Mesendoderm (in vitro differentiated cells): Measurements from ENCODE around the gene MLLT3.

Experiments
- DNase-seq: peaks from one replicate; pipeline ENCODE4 v3.0.0; 2013
- H2AK5ac ChIP-seq: 2 replicates; pipeline ENCODE4 v1.6.1; 2013; ENCODE audit warnings: low read length, inconsistent platforms
- H2BK120ac ChIP-seq: 2 replicates; pipeline ENCODE4 v1.6.1; 2013; ENCODE audit warnings: low read depth, mild to moderate bottlenecking, low read length, moderate library complexity, mixed read lengths
- H2BK15ac ChIP-seq: replicated peaks from 2 replicates; pipeline ENCODE4 v1.6.1; 2013; ENCODE audit warnings: low read depth, mild to moderate bottlenecking, moderate library complexity
- H2BK5ac ChIP-seq: 2 replicates; pipeline ENCODE4 v1.6.1; 2013; ENCODE audit warnings: low read length, inconsistent platforms
- H3K18ac ChIP-seq: 2 replicates; pipeline ENCODE4 v1.6.1; 2013; ENCODE audit warnings: mild to moderate bottlenecking, low read length, mixed read lengths
- H3K23ac ChIP-seq: one replicate; pipeline ENCODE4 v1.6.1; 2013; ENCODE audit warnings: low read length
- H3K27ac ChIP-seq: 2 replicates; pipeline ENCODE4 v1.5.1; 2013; ENCODE audit warnings: low read depth, mild to moderate bottlenecking, inconsistent platforms, low read length, moderate library complexity
- H3K27me3 ChIP-seq: 2 replicates; pipeline ENCODE4 v1.6.1; 2013; ENCODE audit warnings: low read length, control low read depth, mild to moderate bottlenecking, inconsistent platforms; ENCODE audit not compliant: insufficient read depth, poor library complexity
- H3K36me3 ChIP-seq: 2 replicates; pipeline ENCODE4 v1.6.1; 2013; ENCODE audit warnings: low read length, inconsistent platforms; ENCODE audit not compliant: control insufficient read depth, insufficient read depth
- H3K4ac ChIP-seq: one replicate; pipeline ENCODE4 v1.6.1; 2013; ENCODE audit warnings: low read depth, mild to moderate bottlenecking, low read length, moderate library complexity
- H3K4me1 ChIP-seq: 2 replicates; pipeline ENCODE4 v1.6.1; 2013; ENCODE audit warnings: low read depth, low read length, inconsistent platforms; ENCODE audit not compliant: control insufficient read depth
- H3K4me2 ChIP-seq: 2 replicates; pipeline ENCODE4 v1.6.1; 2013; ENCODE audit warnings: low read length
- H3K4me3 ChIP-seq: 2 replicates; pipeline ENCODE4 v1.5.1; 2013; ENCODE audit warnings: mild to moderate bottlenecking, low read length
- H3K56ac ChIP-seq: one replicate; pipeline ENCODE4 v1.6.1; 2013; ENCODE audit warnings: low read length
- H3K79me1 ChIP-seq: 2 replicates; pipeline ENCODE4 v1.6.1; 2013; ENCODE audit warnings: low read length, inconsistent platforms
- H3K79me2 ChIP-seq: 2 replicates; pipeline ENCODE4 v1.6.1; 2013; ENCODE audit warnings: mild to moderate bottlenecking, low read length; ENCODE audit not compliant: control insufficient read depth, insufficient read depth
- H3K9ac ChIP-seq: 2 replicates; pipeline ENCODE4 v1.6.1; 2013; ENCODE audit warnings: low read length, inconsistent platforms
- H4K5ac ChIP-seq: one replicate; pipeline ENCODE4 v1.6.1; 2013; ENCODE audit warnings: low read length
- H4K8ac ChIP-seq: one replicate; pipeline ENCODE4 v1.6.1; 2013; ENCODE audit warnings: low read depth, mild to moderate bottlenecking, control low read depth, low read length, moderate library complexity
- WGBS: extraction: QIAGEN DNeasy Blood & Tissue Kit; methylation state at CpG from one replicate; pipeline ENCODE4 v1.1.7; 2013; ENCODE audit warnings: low lambda C conversion rate, missing lambda C conversion rate; ENCODE audit not compliant: insufficient coverage; ENCODE audit errors: extremely low coverage; 5-methylcytosine and 5-hydroxymethylcytosine counted together

The MLLT3 gene

GRCh38 chr9:20376731-20377375, 245.4 kb downstream of the MLLT3 start:
- H3K4me1 ChIP-seq: no peaks in the 10 kb centered on the region
- no peak overlapping the region for H4K5ac ChIP-seq
- no peak overlapping the region for H2BK5ac ChIP-seq
- no peak overlapping the region for H3K18ac ChIP-seq
- H3K4ac ChIP-seq: no peak overlapping the region
- WGBS: no CpG with 5 or more reads among the region's 4 CpGs
- H3K79me1 ChIP-seq: no peaks in the 10 kb centered on the region
- H3K27ac ChIP-seq: no peak overlapping the region
- no peak overlapping the region for H2BK120ac ChIP-seq
- H3K4me2 ChIP-seq: no peak overlapping the region
- no peaks in the 10 kb centered on the region for H3K79me2 ChIP-seq
- H2BK15ac ChIP-seq: no peak overlapping the region
- H3K4me3 ChIP-seq: no peak overlapping the region
- no peak overlapping the region for H3K23ac ChIP-seq
- H3K9ac ChIP-seq: no peak overlapping the region
- DNase-seq: no peak
- no peak overlapping the region for H2AK5ac ChIP-seq
- H4K8ac ChIP-seq: no peak overlapping the region
- no peaks in the 10 kb centered on the region for H3K27me3 ChIP-seq
- no peaks in the 10 kb centered on the region for H3K36me3 ChIP-seq
- no peak overlapping the region for H3K56ac ChIP-seq

DNA sequence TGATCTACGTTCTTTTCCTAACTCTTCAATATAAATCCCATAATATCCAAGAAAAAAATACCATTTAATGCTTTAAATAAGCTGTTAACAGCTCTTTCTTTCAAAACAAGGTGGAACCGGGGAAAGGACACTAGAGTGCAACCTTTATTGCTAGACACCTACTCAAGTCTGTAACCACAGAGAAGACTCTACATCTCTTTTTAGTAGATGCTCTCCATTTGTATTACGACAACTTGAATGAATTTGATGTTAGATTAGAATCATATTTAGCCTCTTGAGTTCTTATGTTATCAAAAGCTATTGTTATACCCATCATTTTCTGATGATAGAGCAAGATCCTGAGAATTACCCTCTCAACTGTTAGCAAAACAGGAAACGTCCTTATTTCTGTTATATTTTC, 246.3 kb downstream of the MLLT3 start:
- DNase-seq: no peak
- no peak overlapping the region for H2AK5ac ChIP-seq
- H3K23ac ChIP-seq: no peak overlapping the region
- no peaks in the 10 kb centered on the region for H3K79me1 ChIP-seq
- no peaks in the 10 kb centered on the region for H3K27me3 ChIP-seq
- no peak overlapping the region for H4K8ac ChIP-seq
- H3K4me1 ChIP-seq: no peaks in the 10 kb centered on the region
- no peak overlapping the region for H2BK5ac ChIP-seq
- WGBS: 100% methylated on average over 1 of the region's 4 CpGs
- no peak overlapping the region for H3K4ac ChIP-seq
- H3K79me2 ChIP-seq: no peaks in the 10 kb centered on the region
- no peak overlapping the region for H2BK120ac ChIP-seq
- H3K27ac ChIP-seq: no peak overlapping the region
- H3K4me2 ChIP-seq: no peak overlapping the region
- no peak overlapping the region for H2BK15ac ChIP-seq
- no peak overlapping the region for H3K56ac ChIP-seq
- no peak overlapping the region for H3K4me3 ChIP-seq
- H3K36me3 ChIP-seq: no peaks in the 10 kb centered on the region
- no peak overlapping the region for H3K9ac ChIP-seq
- H3K18ac ChIP-seq: no peak overlapping the region
- H4K5ac ChIP-seq: no peak overlapping the region

DNA sequence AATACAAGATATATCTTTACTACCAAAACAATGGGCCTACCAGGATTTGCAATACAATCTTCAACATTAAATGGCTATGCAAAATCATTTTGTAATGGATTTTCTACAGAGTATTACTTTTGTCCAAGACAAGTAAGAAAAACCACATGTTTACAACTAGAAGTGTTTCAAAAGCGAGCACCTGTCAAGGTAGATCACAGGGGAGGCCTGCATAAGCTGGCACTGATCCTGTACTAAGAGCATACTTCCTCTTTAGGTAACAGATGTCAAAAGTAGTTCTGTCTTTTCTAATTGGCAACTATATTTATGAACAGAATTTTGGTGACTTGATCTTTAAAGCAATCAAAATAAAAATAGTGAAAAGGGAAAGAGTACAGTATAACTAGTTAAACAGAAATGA, 249.0 kb downstream of the MLLT3 start:
- H3K23ac ChIP-seq: no peak overlapping the region
- no peak overlapping the region for H2AK5ac ChIP-seq
- H3K27me3 ChIP-seq: no peaks in the 10 kb centered on the region
- H2BK15ac ChIP-seq: no peak overlapping the region
- no peak overlapping the region for H3K4ac ChIP-seq
- no peak for DNase-seq
- no peak overlapping the region for H3K9ac ChIP-seq
- no peaks in the 10 kb centered on the region for H3K36me3 ChIP-seq
- H3K79me2 ChIP-seq: no peaks in the 10 kb centered on the region
- no CpG with 5 or more reads among the region's 1 CpG for whole genome bisulfite sequencing
- no peak overlapping the region for H3K27ac ChIP-seq
- H3K4me3 ChIP-seq: no peak overlapping the region
- H2BK5ac ChIP-seq: no peak overlapping the region
- H3K18ac ChIP-seq: no peak overlapping the region
- no peaks in the 10 kb centered on the region for H3K4me1 ChIP-seq
- no peaks in the 10 kb centered on the region for H3K79me1 ChIP-seq
- no peak overlapping the region for H2BK120ac ChIP-seq
- no peak overlapping the region for H4K5ac ChIP-seq
- no peak overlapping the region for H4K8ac ChIP-seq
- H3K4me2 ChIP-seq: no peak overlapping the region
- no peak overlapping the region for H3K56ac ChIP-seq

DNA sequence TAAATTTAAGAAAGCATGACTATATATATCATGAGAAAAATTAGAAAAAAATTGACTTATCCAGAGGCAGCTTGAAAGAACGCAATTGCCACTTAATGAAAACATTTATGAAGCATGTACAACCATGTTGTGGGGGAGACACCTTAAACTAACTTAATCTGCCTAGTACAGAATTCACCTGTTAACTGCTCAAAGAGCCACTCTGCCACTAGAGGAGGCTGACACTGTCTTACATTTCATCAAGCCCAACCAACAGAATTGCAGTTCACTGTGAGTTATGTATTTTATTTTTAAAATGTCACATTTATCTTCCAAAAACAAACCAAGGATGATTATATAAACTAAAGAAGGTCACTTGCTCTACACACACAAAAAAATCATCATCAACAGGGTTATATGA, 252.9 kb downstream of the MLLT3 start:
- Histone ChIP-seq H3K36me3 (no peaks in the 10 kb centered on the region), H2BK15ac (no peak overlapping the region), H3K56ac (no peak overlapping the region), H4K5ac (no peak overlapping the region), H3K79me2 (no peaks in the 10 kb centered on the region), H2BK120ac (no peak overlapping the region), H3K4me3 (no peak overlapping the region), H3K4me2 (no peak overlapping the region), H3K27ac (no peak overlapping the region), H3K18ac (no peak overlapping the region), H3K9ac (no peak overlapping the region), H3K23ac (no peak overlapping the region), H3K4ac (no peak overlapping the region), H4K8ac (no peak overlapping the region), H2BK5ac (no peak overlapping the region), H2AK5ac (no peak overlapping the region), H3K79me1 (no peaks in the 10 kb centered on the region), H3K27me3 (no peaks in the 10 kb centered on the region), H3K4me1 (no peaks in the 10 kb centered on the region)
- no CpG with 5 or more reads among the region's 1 CpG for WGBS
- DNase-seq: no peak

- Histone ChIP-seq H3K27ac (no peak overlapping the region), H3K36me3 (no peaks in the 10 kb centered on the region), H2BK5ac (no peak overlapping the region), H3K79me2 (no peaks in the 10 kb centered on the region), H2BK15ac (no peak overlapping the region), H3K79me1 (no peaks in the 10 kb centered on the region), H3K56ac (no peak overlapping the region), H3K4me2 (no peak overlapping the region), H3K18ac (no peak overlapping the region), H3K4ac (no peak overlapping the region), H4K8ac (no peak overlapping the region), H2BK120ac (no peak overlapping the region), H3K27me3 (no peaks in the 10 kb centered on the region), H3K23ac (no peak overlapping the region), H4K5ac (no peak overlapping the region), H2AK5ac (no peak overlapping the region), H3K4me3 (no peak overlapping the region), H3K4me1 (no peaks in the 10 kb centered on the region), H3K9ac (no peak overlapping the region)
- DNase-seq: no peak
- WGBS: no CpG with 5 or more reads among the region's 3 CpGs
Observed at GRCh38 chr9:20367855-20368254, 254.4 kb downstream of the MLLT3 start.

GRCh38 chr9:20364959-20365358, 257.3 kb downstream of the MLLT3 start:
- Histone ChIP-seq H3K27ac (no peak overlapping the region), H2BK120ac (no peak overlapping the region), H3K4me1 (no peaks in the 10 kb centered on the region), H3K23ac (no peak overlapping the region), H3K4me3 (no peak overlapping the region), H3K27me3 (no peaks in the 10 kb centered on the region), H2AK5ac (no peak overlapping the region), H3K79me1 (no peaks in the 10 kb centered on the region), H4K5ac (no peak overlapping the region), H3K56ac (no peak overlapping the region), H3K4ac (no peak overlapping the region), H4K8ac (no peak overlapping the region), H2BK5ac (no peak overlapping the region), H3K79me2 (no peaks in the 10 kb centered on the region), H2BK15ac (no peak overlapping the region), H3K18ac (no peak overlapping the region), H3K4me2 (no peak overlapping the region), H3K36me3 (no peaks in the 10 kb centered on the region), H3K9ac (no peak overlapping the region)
- no CpG with 5 or more reads among the region's 3 CpGs for WGBS
- DNase-seq: no peak
